GM19043 (cell line): ENCODE measurements around the gene PERP.
"Not testable (repeated sequence)": the region's sequence is repeated elsewhere in the genome, so short reads cannot be mapped to it uniquely, and the experiment has no call there.

ENCODE experiments used
- ATAC-seq: cut with Tn5 transposase; IDR thresholded peaks from one replicate; pipeline ENCODE4 v1.9.1; 2021; ENCODE audit warnings: low read depth; ENCODE audit not compliant: unreplicated experiment

Gene PERP

GRCh38 chr6:138105880-138106664, 1.1 kb downstream of the PERP start:
- ATAC-seq = no peak

DNA sequence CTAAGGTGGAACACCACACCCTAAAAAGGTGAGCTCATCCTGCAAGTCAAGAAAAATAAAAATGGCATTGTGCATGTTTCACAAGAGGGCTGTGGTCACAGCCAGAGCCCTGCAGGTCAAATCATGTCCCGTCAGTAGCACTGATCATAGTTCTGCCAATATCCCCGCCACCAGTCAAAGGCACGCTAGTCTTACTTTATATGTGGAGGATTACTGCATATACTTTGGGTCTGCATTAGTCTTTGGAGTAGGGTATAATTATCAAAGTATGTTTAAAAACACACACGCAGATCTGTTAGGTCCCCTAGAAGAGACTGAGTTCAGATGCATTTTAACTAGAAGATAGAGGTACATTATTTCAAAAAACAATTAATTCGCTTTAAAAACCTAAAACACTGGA, 1.8 kb downstream of the PERP start:
- ATAC-seq = no peak

GRCh38 chr6:138104618-138105213, 2.5 kb downstream of the PERP start:
- no peak for ATAC-seq

GRCh38 chr6:138103871-138104270, 3.3 kb downstream of the PERP start:
- ATAC-seq = no peak

DNA sequence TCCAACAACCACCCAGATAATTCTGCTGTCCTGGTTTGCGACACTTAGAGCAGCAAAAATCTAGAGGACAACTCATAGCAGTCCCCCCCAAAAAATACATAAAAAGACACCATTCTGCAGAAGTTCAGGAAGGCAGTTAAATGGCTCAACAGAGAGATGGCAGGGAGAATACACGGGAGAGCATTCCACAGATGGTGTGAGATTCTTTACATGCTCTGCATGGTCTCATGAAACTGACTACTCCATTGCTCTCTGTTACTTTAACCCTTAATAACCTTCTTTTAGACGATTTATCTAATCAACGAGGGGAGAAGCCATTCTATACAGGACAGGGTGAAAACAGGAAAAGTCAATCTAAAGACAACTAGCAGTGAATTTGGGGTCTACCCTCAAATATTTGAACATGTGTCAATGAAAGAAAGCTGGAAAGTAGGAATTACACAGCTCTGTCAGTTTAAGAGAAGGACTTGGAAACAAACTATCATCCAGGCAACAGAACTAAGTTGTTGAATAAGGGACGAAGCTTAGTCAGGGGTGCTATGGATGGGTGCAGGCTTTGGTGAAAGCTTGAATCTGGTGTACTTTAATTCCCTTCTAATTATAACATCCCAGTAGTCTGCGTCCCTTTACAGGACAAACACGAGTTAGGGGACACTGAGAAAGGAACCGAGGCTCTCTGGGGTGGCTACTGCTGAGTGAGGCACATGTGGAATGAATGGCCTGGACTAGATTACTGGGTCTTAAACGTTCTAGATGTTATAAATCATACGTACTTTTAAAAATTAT, 5.1 kb downstream of the PERP start:
- no peak for ATAC-seq

- ATAC-seq = no peak
Observed at GRCh38 chr6:138099832-138100231, 7.4 kb downstream of the PERP start.

DNA sequence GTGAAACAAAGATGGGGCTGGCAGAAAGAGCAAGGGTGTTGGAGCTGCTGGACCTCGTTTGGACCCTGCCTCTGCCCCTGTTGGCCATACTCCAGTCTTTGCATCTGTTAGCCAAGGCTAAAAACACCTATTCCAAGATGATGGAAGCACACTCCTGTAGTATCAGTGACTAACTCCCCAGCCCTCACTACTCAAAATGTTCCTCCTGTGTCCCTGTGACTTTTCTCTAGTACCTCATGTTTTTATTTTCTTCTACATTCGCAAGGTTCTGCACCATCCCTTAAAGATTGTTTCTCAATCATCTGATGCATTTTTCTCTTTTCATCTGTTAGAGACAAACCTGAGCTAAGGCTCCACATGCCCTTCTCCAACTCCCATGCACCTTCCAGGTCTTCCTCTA, 8.9 kb downstream of the PERP start:
- no peak for ATAC-seq

DNA sequence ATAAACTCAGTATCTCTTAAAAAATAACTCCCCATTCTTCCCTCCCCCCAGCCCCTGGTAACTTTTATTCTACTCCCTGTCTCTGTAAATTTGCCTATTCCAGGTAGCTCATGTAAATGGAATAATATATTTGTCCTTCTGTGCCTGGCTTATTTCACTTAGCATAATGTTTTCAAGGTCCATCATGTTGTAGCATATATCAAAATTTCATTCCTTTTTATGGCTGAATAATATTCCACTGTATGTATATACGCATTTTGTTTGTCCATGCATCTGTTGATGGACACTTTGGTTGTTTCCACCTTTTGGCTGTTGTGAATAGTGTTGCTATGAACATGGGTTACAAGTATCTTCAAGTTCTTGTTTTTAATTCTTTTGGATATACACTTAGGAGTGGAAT, 13.0 kb downstream of the PERP start:
- no peak for ATAC-seq

- no peak for ATAC-seq
Observed at GRCh38 chr6:138093632-138094031, 13.6 kb downstream of the PERP start.

DNA sequence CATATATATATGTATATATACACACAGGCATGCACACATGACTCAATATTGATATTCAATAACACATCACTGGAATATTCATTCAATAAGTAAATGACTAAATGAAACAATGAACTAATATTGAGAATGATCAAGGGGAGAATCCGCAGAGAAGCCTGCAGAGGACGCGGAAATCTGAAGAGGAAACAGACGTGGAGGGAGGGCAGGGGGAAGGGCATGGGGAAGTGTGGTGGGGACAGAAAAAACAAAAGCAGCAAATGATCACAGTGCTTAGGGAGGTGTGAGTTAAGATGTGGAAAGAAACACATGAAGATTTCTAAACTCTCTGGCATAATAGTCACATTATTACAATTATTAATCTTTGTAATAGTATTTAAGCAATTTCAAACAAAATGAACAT, 14.5 kb downstream of the PERP start:
- ATAC-seq = no peak

DNA sequence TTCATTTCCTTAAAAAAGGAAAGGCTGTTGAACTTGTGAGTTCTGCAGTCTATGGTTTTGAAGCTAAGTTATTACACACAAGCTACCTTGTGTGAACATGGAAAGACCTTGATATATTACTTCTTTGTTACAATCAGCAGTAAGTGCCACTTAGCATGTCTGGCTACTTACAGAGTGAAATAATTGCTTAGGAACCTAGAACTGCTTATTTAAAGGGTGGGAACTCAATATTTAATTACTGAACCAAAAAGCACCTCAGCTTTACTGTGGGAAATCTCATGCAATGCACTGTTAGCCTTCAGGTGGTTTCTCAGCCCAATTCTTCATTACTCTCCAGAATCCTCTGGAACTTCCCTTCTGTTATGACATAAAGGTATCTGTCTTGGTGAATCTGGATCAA, 17.9 kb downstream of the PERP start:
- no peak for ATAC-seq

DNA sequence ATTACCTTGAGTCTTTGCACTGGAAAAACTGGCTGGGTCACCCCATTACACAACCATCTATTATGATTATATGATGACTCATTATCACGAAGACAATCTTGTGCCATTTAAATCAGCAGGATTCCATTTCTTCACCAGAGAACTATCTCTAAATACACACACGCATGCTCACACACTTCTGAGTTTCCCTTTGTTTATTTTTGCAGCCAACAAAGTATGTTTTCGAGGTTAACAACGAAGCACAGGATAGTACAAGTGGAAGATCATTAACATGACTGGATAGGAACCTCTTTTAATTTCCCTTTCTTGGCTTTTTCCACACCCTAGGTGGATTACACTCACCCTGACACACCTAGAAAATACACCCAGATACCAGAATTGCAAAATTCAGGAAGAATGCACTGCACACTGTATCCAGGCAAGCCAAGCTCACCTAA, 18.9 kb downstream of the PERP start:
- ATAC-seq = no peak

DNA sequence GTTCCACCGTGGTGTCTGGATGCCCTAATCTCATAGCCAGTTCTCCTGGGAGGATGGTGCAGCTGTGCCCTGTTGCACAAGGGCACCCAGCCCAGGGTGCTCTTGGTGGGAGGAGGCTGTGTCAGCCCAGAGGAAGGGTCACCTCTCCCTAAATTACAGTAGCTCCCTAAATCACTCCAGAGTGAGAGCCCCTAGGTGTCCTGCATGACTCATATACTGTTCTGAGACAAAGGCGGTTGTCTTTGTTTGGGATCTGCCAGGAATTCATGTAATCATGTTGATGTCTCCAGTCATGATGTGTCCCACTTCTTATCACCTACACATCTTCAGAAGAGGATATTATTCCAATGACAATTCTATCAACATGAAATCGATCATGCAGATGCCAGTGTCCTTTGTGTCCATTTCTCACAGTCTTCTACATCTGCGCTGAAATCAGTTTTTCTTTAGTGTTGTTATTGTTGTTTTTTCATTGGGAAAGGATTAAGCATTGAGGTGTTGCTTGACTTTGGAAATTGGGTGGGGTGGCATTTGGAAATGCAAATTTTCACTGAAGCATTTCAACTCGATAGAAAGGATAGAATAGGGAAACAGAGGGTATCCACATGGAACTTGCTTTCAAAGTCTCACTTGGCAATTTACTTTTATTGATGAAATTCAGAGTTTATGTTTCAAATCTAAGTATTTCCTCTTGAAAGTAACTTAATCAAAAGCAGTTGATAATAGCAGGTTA, 19.5 kb downstream of the PERP start:
- ATAC-seq = no peak

DNA sequence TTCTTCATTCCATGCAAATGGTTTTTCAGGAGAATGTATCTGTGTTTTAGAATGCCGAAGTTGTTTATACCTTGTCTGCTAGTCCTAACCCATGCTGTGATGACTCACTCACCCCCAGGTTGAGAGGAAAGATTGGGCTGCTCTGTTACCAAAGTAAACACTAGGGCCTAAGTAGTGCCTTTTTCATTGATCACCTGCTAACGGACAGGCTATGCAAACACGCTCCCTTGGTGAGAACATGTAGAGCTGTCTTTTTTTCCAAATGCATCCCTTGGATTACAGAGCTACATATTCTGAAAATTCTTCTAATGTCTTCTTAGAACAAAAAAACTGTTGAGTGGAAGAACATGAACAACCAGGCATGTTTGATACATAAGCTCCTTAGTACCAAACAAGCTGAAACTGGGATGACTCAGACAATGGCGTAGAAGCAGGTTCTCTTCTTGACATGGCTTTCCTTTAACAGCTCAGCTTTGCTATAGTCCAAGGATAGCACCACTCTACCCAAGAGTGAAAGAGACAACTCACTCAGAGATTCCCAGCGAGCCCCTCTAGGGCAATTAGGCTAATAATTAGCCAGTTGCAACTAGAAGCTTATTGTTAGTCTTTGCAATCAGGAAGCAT, 20.5 kb downstream of the PERP start:
- ATAC-seq = no peak

DNA sequence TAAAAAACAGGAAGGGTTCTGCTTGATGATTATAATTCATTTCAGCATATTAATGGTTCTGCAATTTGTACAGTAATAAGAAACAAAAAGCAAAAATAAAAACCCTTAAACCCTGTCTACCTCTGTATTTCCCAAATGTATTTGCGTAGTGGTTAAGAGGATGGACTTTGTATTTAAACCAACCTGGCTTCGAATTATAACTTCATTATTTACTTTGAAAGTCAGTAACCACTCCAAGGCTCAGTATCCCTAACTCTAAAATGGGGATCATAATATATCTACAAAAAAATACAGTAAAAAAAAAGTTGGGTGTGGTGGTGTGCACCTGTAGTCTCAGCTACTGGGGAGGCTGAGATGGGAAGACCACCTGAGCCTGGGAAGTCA, 21.4 kb downstream of the PERP start:
- ATAC-seq = no peak

DNA sequence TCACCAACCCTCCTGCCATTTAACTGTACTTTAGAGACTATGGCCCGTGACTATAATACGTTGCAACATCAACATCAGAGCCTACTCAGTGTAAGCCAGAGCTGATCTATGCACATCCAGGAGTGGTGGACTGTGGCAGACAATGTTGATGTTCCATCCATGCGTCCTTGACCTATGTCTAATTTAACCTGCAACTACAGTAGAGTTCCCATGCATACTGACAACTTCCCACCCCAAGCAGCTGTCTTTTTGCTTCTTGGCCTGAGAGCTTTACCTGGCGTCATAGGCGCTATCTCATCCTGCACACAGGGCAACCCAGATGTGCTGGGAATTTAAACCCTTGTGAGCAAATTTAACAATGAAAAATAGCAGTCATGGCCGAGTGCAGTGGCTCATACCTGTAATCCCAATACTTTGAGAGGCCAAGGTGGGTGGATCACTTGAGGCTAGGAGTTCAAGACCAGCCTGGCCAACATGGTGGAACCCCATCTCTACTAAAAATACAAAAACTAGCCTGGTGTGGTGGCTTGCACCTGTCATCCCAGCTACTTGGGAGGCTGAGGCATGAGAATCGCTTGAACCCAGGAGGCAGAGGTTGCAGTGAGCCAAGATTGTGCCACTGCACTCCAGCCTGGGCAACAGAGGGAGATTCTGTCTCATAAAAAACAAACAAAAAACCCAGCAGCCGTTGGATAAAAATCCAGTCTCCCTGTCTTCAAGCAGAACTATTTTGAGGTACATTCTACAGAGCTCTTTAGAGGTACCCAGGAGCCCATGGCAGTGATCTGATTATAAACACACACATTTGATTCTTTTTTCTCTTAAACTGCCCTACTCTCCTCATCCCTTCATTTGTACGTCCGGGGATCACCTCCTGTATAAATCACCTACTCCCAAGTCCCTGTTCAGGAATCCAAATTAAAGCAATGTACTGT, 22.0 kb downstream of the PERP start:
- no peak for ATAC-seq

DNA sequence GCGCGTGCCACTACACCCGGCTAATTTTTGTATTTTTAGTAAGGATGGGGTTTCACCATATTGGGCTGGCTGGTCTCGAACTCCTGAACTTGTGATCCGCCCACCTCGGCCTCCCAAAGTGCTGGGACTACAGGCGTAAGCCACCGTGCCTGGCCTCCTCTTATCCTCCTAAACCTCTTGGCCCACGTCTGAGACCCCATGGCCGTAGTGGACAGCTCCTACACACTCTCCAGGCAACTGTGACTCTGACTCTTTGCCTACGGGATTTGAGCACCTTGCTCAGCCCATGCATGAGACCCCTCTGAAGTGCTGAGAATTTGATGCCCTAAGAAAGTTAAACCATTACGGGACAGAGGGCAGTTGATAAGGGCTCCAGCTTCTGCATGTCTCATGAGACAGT, 25.0 kb downstream of the PERP start:
- no peak for ATAC-seq

DNA sequence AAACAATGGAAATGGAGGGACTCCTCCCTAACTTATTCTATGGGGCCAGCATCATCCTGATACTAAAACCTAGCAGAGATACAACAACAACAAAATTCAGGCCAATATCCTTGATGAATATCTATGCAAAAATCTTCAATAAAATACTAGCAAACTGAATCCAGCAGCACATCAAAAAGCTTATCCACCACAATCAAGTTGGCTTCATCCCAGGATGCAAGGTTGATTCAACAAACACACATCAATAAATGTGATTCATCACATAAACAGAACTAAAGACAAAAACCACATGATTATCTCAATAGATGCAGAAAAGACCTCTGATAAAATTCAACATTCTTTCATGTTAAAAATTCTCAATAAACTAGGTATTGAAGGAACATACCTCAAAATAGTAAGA, 27.7 kb downstream of the PERP start:
- not testable (repeated sequence) for ATAC-seq

DNA sequence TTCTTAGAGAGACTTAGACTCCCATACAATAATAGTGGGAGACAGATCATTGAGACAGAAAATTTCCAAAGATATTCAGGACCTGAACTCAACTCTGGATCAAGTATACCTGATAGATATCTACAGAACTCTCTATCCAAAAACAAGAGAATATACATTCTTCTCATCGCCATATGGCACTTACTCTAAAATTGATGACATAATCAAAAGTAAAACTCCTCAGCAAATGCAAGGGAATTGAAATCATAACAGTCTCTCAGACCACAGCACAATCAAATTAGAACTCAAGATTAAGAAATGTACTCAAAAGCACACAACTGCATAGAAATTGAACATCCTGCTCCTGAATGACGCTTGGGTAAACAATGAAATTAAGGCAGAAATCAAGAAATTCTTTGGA, 28.7 kb downstream of the PERP start:
- no peak for ATAC-seq

- ATAC-seq = no peak
Observed at GRCh38 chr6:138073264-138073663, 34.0 kb downstream of the PERP start.
